Activated CD4-positive, alpha-beta T cell treated with anti-CD3 and anti-CD28 coated beads for 36 hours (primary cell): ENCODE measurements around the gene SPAG16. TPM values are rescaled to one million over a fixed set of nuclear protein-coding genes. Genes with fewer than 3 reads are reported as not detected.

Experiments
- ATAC-seq: fragments of 200-7000 bp; cut with Tn5 transposase; one replicate; pipeline ENCODE4 v1.10.0; 2021; ENCODE audit warnings: mild to moderate bottlenecking, moderate library complexity
- CTCF ChIA-PET: fragments of 350-600 bp; sonication (Branson Sonifier 250); formaldehyde crosslinking; loops from one replicate; lab custom pipeline; 2021; ENCODE audit warnings: antibody characterized with exemption; lab: Charles Lee
- POLR2A ChIA-PET: fragments of 350-600 bp; sonication (Branson Sonifier 250); formaldehyde crosslinking; loops from one replicate; lab custom pipeline; 2021; ENCODE audit warnings: antibody characterized with exemption, inconsistent platforms; lab: Charles Lee
- DNase-seq: peaks from one replicate; pipeline ENCODE4 v3.0.0-alpha.2; 2020
- H3K27ac Mint-ChIP-seq: one replicate; pipeline ENCODE4 v1.8.0; 2021; ENCODE audit warnings: mixed read lengths
- H3K27me3 Mint-ChIP-seq: one replicate; pipeline ENCODE4 v1.8.0; 2021; ENCODE audit warnings: mixed read lengths
- H3K36me3 Mint-ChIP-seq: one replicate; pipeline ENCODE4 v1.8.0; 2021; ENCODE audit warnings: low read depth, mixed read lengths
- H3K4me1 Mint-ChIP-seq: one replicate; pipeline ENCODE4 v1.8.0; 2021; ENCODE audit warnings: mixed read lengths
- H3K4me3 Mint-ChIP-seq: one replicate; pipeline ENCODE4 v1.8.0; 2021; ENCODE audit warnings: mild to moderate bottlenecking, moderate library complexity, mixed read lengths
- H3K9me3 Mint-ChIP-seq: one replicate; pipeline ENCODE4 v1.8.0; 2021; ENCODE audit warnings: low read depth, mixed read lengths
- intact Hi-C, 2 experiments: fragments of 100-400 bp; cut with DNase I in 1 of 2; cut with micrococcal nuclease in 1 of 2; formaldehyde crosslinking; loops; one replicate each; pipeline versions ENCODE4 v1.14.2 to v1.15.1; 2022 to 2024; cut with DNase I, micrococcal nuclease
- total RNA-seq, 2 experiments: library from RNA; stranded (reverse); gene quantifications; one replicate each; pipeline ENCODE4 v1.2.3, GENCODE V29; 2021

Gene SPAG16
- total RNA-seq, 2 experiments from 2014 or later, result 10.1 to 10.8 TPM

GRCh38 chr2:213551526-213551925 is 267.3 kb downstream of the SPAG16 start:
- POLR2A ChIA-PET, result no interaction called here
- intact Hi-C loops, result no loop called here
- ATAC-seq, result no peak
- Mint-ChIP-seq H3K4me3 (no peak overlapping the region), H3K36me3 (no peaks in the 10 kb centered on the region), H3K9me3 (peaks cover 4% of the 10 kb centered on the region), H3K27ac (no peak overlapping the region), H3K4me1 (no peaks in the 10 kb centered on the region), H3K27me3 (no peaks in the 10 kb centered on the region)
- DNase-seq, result no peak
- CTCF ChIA-PET, result no interaction called here

- ChIA-PET CTCF (no interaction called here), POLR2A (no interaction called here)
- peaks cover 2% of the 10 kb centered on the region for H3K9me3 Mint-ChIP-seq
- no peaks in the 10 kb centered on the region for H3K27me3 Mint-ChIP-seq
- H3K4me1 Mint-ChIP-seq, result no peaks in the 10 kb centered on the region
- ATAC-seq (no peak), DNase-seq (no peak)
- H3K36me3 Mint-ChIP-seq, result no peaks in the 10 kb centered on the region
- intact Hi-C loops, result no loop called here
- H3K4me3 Mint-ChIP-seq, result no peak overlapping the region
- H3K27ac Mint-ChIP-seq, result no peak overlapping the region
These were observed 274.8 kb downstream of the SPAG16 start for GRCh38 chr2:213559053-213559452.

- no peak for DNase-seq
- H3K27ac Mint-ChIP-seq, result no peak overlapping the region
- no peaks in the 10 kb centered on the region for H3K4me1 Mint-ChIP-seq
- intact Hi-C loops, result no loop called here
- no peaks in the 10 kb centered on the region for H3K36me3 Mint-ChIP-seq
- ATAC-seq, result no peak
- no peak overlapping the region for H3K4me3 Mint-ChIP-seq
- POLR2A ChIA-PET, result no interaction called here
- H3K27me3 Mint-ChIP-seq, result no peaks in the 10 kb centered on the region
- CTCF ChIA-PET, result no interaction called here
- H3K9me3 Mint-ChIP-seq, result no peaks in the 10 kb centered on the region
These were observed 277.5 kb downstream of the SPAG16 start for GRCh38 chr2:213561759-213562158.

- H3K27me3 Mint-ChIP-seq, result no peaks in the 10 kb centered on the region
- ATAC-seq, result no peak
- no peaks in the 10 kb centered on the region for H3K9me3 Mint-ChIP-seq
- no peak for DNase-seq
- no peaks in the 10 kb centered on the region for H3K4me1 Mint-ChIP-seq
- no peak overlapping the region for H3K4me3 Mint-ChIP-seq
- H3K36me3 Mint-ChIP-seq, result no peaks in the 10 kb centered on the region
- intact Hi-C loops, result no loop called here
- no peak overlapping the region for H3K27ac Mint-ChIP-seq
- ChIA-PET CTCF (no interaction called here), POLR2A (no interaction called here)
These were observed 278.4 kb downstream of the SPAG16 start for GRCh38 chr2:213562539-213563180.

- H3K4me3 Mint-ChIP-seq, result no peak overlapping the region
- no peaks in the 10 kb centered on the region for H3K9me3 Mint-ChIP-seq
- no peaks in the 10 kb centered on the region for H3K36me3 Mint-ChIP-seq
- ChIA-PET POLR2A (no interaction called here), CTCF (no interaction called here)
- H3K27me3 Mint-ChIP-seq, result no peaks in the 10 kb centered on the region
- ATAC-seq (no peak), DNase-seq (no peak)
- no peaks in the 10 kb centered on the region for H3K4me1 Mint-ChIP-seq
- intact Hi-C loops, result no loop called here
- H3K27ac Mint-ChIP-seq, result no peak overlapping the region
These were observed 282.6 kb downstream of the SPAG16 start for GRCh38 chr2:213566846-213567245.

- no peaks in the 10 kb centered on the region for H3K36me3 Mint-ChIP-seq
- H3K27ac Mint-ChIP-seq, result no peak overlapping the region
- CTCF ChIA-PET, result no interaction called here
- ATAC-seq (no peak), DNase-seq (no peak)
- H3K27me3 Mint-ChIP-seq, result no peaks in the 10 kb centered on the region
- H3K9me3 Mint-ChIP-seq, result no peaks in the 10 kb centered on the region
- POLR2A ChIA-PET, result no interaction called here
- H3K4me1 Mint-ChIP-seq, result no peaks in the 10 kb centered on the region
- no peak overlapping the region for H3K4me3 Mint-ChIP-seq
- intact Hi-C loops, result no loop called here
These were observed 325.4 kb downstream of the SPAG16 start for GRCh38 chr2:213609570-213610170.

- no peaks in the 10 kb centered on the region for H3K4me1 Mint-ChIP-seq
- no peak for DNase-seq
- no peak overlapping the region for H3K27ac Mint-ChIP-seq
- ChIA-PET CTCF (no interaction called here), POLR2A (no interaction called here)
- intact Hi-C loops, result no loop called here
- H3K9me3 Mint-ChIP-seq, result peaks cover 2% of the 10 kb centered on the region
- no peaks in the 10 kb centered on the region for H3K27me3 Mint-ChIP-seq
- no peak overlapping the region for H3K4me3 Mint-ChIP-seq
- no peaks in the 10 kb centered on the region for H3K36me3 Mint-ChIP-seq
- ATAC-seq, result no peak
These were observed 342.9 kb downstream of the SPAG16 start for GRCh38 chr2:213627054-213627710.

GRCh38 chr2:213627835-213628460 is 343.7 kb downstream of the SPAG16 start:
- Mint-ChIP-seq H3K4me3 (no peak overlapping the region), H3K27ac (no peak overlapping the region), H3K36me3 (no peaks in the 10 kb centered on the region), H3K9me3 (peaks cover 8% of the 10 kb centered on the region), H3K4me1 (no peaks in the 10 kb centered on the region), H3K27me3 (no peaks in the 10 kb centered on the region)
- intact Hi-C loops, result no loop called here
- POLR2A ChIA-PET, result no interaction called here
- no peak for DNase-seq
- CTCF ChIA-PET, result no interaction called here
- ATAC-seq, result no peak

- Mint-ChIP-seq H3K27me3 (no peaks in the 10 kb centered on the region), H3K9me3 (peaks cover 1% of the 10 kb centered on the region), H3K27ac (no peak overlapping the region)
These were observed 356.6 kb downstream of the SPAG16 start for GRCh38 chr2:213640738-213641425.

GRCh38 chr2:213644926-213645325 is 360.7 kb downstream of the SPAG16 start:
- no peak overlapping the region for H3K27ac Mint-ChIP-seq
- intact Hi-C loops, result no loop called here
- H3K4me3 Mint-ChIP-seq, result no peak overlapping the region
- H3K9me3 Mint-ChIP-seq, result peaks cover 1% of the 10 kb centered on the region
- H3K36me3 Mint-ChIP-seq, result no peaks in the 10 kb centered on the region
- POLR2A ChIA-PET, result no interaction called here
- ATAC-seq (no peak), DNase-seq (no peak)
- H3K4me1 Mint-ChIP-seq, result no peaks in the 10 kb centered on the region
- no peaks in the 10 kb centered on the region for H3K27me3 Mint-ChIP-seq
- CTCF ChIA-PET, result interaction anchor here (0.6 kb wide), 1 partner anchor 746 kb away, joined by 3 read pairs; no protein-coding TSS in a partner anchor

More at GRCh38 chr2:213640738-213641425, 356.6 kb downstream of the SPAG16 start:
- DNase-seq, result no peak
- ChIA-PET CTCF (no interaction called here), POLR2A (no interaction called here)
- Mint-ChIP-seq H3K4me3 (no peak overlapping the region), H3K36me3 (no peaks in the 10 kb centered on the region), H3K4me1 (no peaks in the 10 kb centered on the region)
- intact Hi-C loops, result no loop called here
- ATAC-seq, result no peak

- no peak for DNase-seq
- Mint-ChIP-seq H3K27me3 (no peaks in the 10 kb centered on the region), H3K36me3 (no peaks in the 10 kb centered on the region), H3K4me1 (no peaks in the 10 kb centered on the region), H3K4me3 (no peak overlapping the region), H3K27ac (no peak overlapping the region), H3K9me3 (no peaks in the 10 kb centered on the region)
- ATAC-seq, result no peak
- ChIA-PET POLR2A (no interaction called here), CTCF (no interaction called here)
- intact Hi-C loops, result no loop called here
These were observed 364.9 kb downstream of the SPAG16 start for GRCh38 chr2:213649176-213649575.
